SK-N-SH (cell line): ENCODE data around the gene IL12RB1.

Experiments
- CTCF ChIP-seq: fragments of 200-600 bp; sonication (generic); IDR thresholded peaks from 2 replicates; pipeline ENCODE4 v1.6.1; 2017; ENCODE audit warnings: antibody characterized with exemption, mild to moderate bottlenecking, moderate library complexity
- EZH2phosphoT487 ChIP-seq: fragments of 200-600 bp; sonication (generic); IDR thresholded peaks from 2 replicates; pipeline ENCODE4 v1.6.1; 2017; ENCODE audit warnings: low read depth, mixed run types, mild to moderate bottlenecking, antibody characterized with exemption, moderate library complexity, borderline replicate concordance
- GABPA ChIP-seq: IDR thresholded peaks from 2 replicates; pipeline ENCODE4 v1.4.0; 2012; ENCODE audit warnings: low read depth, mild to moderate bottlenecking
- NFIC ChIP-seq: IDR thresholded peaks from 2 replicates; pipeline ENCODE4 v1.4.0; 2012; ENCODE audit warnings: borderline replicate concordance
- POLR2AphosphoS5 ChIP-seq: IDR thresholded peaks from 2 replicates; pipeline ENCODE4 v1.6.1; 2012; ENCODE audit warnings: low read depth, low read length
- RAD21 ChIP-seq: IDR thresholded peaks from 2 replicates; pipeline ENCODE4 v1.6.1; 2012; ENCODE audit warnings: mild to moderate bottlenecking, low read length
- REST ChIP-seq: IDR thresholded peaks from 2 replicates; pipeline ENCODE4 v1.6.1; 2012; ENCODE audit warnings: mild to moderate bottlenecking, low read depth, low read length, moderate library complexity
- SIN3A ChIP-seq: IDR thresholded peaks from 2 replicates; pipeline ENCODE4 v1.6.1; 2012; ENCODE audit warnings: low read depth, mild to moderate bottlenecking, low read length, moderate library complexity, borderline replicate concordance
- SMC3 ChIP-seq: IDR thresholded peaks from 2 replicates; pipeline ENCODE4 v1.6.1; 2012; ENCODE audit warnings: low read depth, low read length, improper control_type of control experiment
- TCF12 ChIP-seq: IDR thresholded peaks from 2 replicates; pipeline ENCODE4 v1.4.0; 2012
- YY1 ChIP-seq: IDR thresholded peaks from 2 replicates; pipeline ENCODE4 v1.4.0; 2012; ENCODE audit warnings: low read depth, mild to moderate bottlenecking

GRCh38 chr19:18027151-18027550, 59.6 kb downstream of the IL12RB1 start:
- TF ChIP-seq POLR2AphosphoS5, result no peak
- TF ChIP-seq TCF12, result no peak
- TF ChIP-seq RAD21, result no peak
- TF ChIP-seq CTCF, result no peak
- no peak for TF ChIP-seq REST
- no peak for TF ChIP-seq SMC3
- TF ChIP-seq EZH2phosphoT487, result no peak
- no peak for TF ChIP-seq SIN3A
- TF ChIP-seq NFIC, result no peak
- TF ChIP-seq GABPA, result no peak
- no peak for TF ChIP-seq YY1
